ENCODE results near the gene CELA3A. TPM values are rescaled to one million over a fixed set of nuclear protein-coding genes. Genes with fewer than 3 reads are reported as not detected.

The CELA3A gene
- total and polyA plus RNA-seq, 2 of the 13 experiments (the other 11 are each of a cell fraction or from before 2014, with no cell fraction given): 0.09 TPM; not detected in 1

DNA sequence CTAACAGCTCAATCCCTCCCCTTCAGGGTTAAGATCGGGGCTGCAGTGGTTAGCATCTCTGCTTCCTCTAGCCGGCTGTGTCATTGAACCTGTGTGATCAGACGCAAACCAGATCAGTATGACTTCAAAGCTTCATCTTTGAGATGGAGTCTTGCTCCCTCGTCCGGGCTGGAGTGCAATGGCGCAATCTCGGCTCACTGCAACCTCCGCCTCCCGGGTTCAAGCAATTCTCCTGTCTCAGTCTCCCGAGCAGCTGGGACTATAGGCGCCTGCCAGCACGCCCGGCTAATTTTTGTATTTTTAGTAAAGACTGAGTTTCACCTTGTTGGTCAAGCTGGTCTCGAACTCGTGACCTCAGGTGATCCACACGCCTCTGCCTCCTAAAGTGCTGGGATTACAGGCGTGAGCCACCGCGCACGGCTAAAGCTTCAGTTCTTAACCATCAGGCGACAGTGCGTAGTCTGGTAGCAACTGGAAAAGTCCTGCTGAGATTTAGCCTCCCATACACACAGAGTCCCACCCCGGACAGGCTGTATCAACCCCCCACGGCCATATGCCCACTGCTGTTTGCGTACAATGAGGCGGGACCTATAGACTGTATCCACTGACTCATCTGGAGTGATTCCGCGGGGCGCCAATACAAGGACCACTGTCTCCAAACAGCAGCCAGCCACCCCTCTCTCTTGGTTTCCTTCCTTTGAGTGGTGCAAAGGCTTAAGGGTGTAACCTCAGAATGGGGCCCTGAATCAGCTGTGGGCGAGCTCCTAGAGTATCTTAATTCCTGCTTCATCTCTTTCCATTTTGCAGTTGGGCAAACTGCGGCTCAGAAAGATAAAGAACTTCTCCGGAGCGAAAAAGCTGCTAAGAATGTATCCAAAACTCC is 23.3 kb downstream of the CELA3A start (continued):
- TF ChIP-seq PLSCR1 (CRISPR knock-in tag; IDR thresholded peaks at IDR 0.05; ENCODE audit: borderline replicate concordance) (no peak), ZNF44 (CRISPR knock-in tag; IDR thresholded peaks at IDR 0.05) (no peak), TP53 (CRISPR knock-in tag; conservative IDR thresholded peaks at IDR 0.05) (no peak), PPARG (CRISPR knock-in tag; conservative IDR thresholded peaks at IDR 0.05) (no peak), MIER2 (CRISPR knock-in tag; IDR thresholded peaks at IDR 0.05) (no peak), XRCC5 (optimal IDR thresholded peaks at IDR 0.05; ENCODE audit: low read length) (no peak), MTF2 (CRISPR knock-in tag; IDR thresholded peaks at IDR 0.05; ENCODE audit: borderline replicate concordance) (no peak), POGK (CRISPR knock-in tag; conservative IDR thresholded peaks at IDR 0.05) (no peak), MYNN (CRISPR knock-in tag; IDR thresholded peaks at IDR 0.05; ENCODE audit: low read depth) (no peak), BCL6 (CRISPR knock-in tag; IDR thresholded peaks at IDR 0.05) (no peak), RBAK (CRISPR knock-in tag; IDR thresholded peaks at IDR 0.05) (no peak), SUZ12 (IDR thresholded peaks at IDR 0.05; ENCODE audit: low read depth, low read length) (no peak), CBX1 (IDR thresholded peaks at IDR 0.05; ENCODE audit: low read depth) (peak; percentile 32), NFKBIZ (CRISPR knock-in tag; IDR thresholded peaks at IDR 0.05) (no peak), SMC3 (IDR thresholded peaks at IDR 0.05; ENCODE audit: low read length) (no peak), ZNF230 (CRISPR knock-in tag; IDR thresholded peaks at IDR 0.05) (peak; percentile 58), DPF2 (CRISPR knock-in tag; IDR thresholded peaks at IDR 0.05; ENCODE audit: borderline replicate concordance, low read depth) (no peak), CHD2 (IDR thresholded peaks at IDR 0.05; ENCODE audit: low read depth, low read length) (no peak), ZNF790 (CRISPR knock-in tag; IDR thresholded peaks at IDR 0.05; ENCODE audit: borderline replicate concordance) (no peak), TRIM22 (IDR thresholded peaks at IDR 0.05) (no peak)
- TF ChIP-seq, protein P1, sequence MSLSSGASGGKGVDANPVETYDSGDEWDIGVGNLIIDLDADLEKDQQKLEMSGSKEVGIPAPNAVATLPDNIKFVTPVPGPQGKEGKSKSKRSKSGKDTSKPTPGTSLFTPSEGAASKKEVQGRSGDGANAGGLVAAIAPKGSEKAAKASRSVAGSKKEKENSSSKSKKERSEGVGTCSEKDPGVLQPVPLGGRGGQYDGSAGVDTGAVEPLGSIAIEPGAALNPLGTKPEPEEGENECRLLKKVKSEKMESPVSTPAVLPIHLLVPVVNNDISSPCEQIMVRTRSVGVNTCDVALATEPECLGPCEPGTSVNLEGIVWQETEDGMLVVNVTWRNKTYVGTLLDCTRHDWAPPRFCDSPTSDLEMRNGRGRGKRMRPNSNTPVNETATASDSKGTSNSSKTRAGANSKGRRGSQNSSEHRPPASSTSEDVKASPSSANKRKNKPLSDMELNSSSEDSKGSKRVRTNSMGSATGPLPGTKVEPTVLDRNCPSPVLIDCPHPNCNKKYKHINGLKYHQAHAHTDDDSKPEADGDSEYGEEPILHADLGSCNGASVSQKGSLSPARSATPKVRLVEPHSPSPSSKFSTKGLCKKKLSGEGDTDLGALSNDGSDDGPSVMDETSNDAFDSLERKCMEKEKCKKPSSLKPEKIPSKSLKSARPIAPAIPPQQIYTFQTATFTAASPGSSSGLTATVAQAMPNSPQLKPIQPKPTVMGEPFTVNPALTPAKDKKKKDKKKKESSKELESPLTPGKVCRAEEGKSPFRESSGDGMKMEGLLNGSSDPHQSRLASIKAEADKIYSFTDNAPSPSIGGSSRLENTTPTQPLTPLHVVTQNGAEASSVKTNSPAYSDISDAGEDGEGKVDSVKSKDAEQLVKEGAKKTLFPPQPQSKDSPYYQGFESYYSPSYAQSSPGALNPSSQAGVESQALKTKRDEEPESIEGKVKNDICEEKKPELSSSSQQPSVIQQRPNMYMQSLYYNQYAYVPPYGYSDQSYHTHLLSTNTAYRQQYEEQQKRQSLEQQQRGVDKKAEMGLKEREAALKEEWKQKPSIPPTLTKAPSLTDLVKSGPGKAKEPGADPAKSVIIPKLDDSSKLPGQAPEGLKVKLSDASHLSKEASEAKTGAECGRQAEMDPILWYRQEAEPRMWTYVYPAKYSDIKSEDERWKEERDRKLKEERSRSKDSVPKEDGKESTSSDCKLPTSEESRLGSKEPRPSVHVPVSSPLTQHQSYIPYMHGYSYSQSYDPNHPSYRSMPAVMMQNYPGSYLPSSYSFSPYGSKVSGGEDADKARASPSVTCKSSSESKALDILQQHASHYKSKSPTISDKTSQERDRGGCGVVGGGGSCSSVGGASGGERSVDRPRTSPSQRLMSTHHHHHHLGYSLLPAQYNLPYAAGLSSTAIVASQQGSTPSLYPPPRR (CRISPR knock-in tag; IDR thresholded peaks at IDR 0.05; ENCODE audit: borderline replicate concordance): no peak
